ENCODE measurements around the gene VPS41.

VPS41 gene

DNA sequence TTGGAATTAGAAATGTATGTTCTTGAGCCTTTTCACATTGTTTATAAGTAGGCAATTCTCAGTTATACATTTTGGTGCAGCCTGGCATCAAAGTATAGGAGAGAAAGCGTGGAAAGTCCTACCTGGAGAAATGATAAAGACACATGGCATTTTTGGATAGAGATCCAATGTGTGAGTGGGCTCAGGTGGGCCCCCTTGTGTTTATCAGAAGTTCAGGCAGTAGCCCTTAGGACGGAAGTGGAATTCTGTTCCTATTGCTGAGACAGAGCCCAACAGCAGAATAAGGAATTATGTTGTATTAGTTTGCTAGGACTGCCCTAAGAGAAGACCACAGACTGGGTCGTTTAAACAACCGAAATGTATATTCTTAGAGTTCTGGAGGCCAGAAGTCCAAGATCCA is 192.6 kb downstream of the VPS41 start:
- DNase-seq, result no peak

DNA sequence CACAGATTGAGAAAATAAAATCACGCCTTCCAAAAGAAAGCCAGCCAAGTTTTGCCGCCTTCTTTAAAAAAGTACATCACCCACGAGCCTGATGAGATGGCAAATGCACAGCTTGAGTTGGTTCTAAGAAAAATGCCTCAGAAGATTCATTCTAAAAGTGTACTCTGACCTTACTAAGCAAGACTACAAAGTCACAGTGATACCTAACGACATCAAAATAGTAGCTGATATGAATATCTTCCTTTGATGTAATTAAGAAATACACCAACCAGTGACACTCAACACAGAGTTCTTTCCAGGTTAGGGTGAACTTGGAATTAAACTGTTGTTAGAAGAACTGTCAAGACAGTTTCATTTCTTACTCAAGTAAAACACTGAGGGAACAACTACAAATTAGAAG is 199.9 kb downstream of the VPS41 start:
- DNase-seq, result no peak

DNA sequence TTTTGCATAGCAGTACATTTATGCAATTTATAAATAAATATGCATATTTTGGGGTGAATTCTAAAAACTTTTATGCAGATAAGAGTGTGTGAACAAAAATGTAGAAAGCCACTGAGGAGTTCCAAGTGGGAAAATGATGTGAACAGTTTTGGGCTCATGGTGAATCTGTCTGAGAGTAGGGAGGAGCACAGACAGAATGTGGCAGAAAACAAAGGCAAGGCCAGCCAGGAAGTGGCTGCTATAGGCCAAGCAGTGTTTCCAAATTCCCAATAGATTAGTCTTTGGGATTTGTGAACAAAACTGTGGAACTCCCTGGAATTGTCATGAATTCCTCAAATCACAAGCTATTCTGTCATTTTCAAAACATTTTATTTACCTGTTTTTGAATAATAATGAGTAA is 204.2 kb downstream of the VPS41 start:
- no peak for DNase-seq

DNA sequence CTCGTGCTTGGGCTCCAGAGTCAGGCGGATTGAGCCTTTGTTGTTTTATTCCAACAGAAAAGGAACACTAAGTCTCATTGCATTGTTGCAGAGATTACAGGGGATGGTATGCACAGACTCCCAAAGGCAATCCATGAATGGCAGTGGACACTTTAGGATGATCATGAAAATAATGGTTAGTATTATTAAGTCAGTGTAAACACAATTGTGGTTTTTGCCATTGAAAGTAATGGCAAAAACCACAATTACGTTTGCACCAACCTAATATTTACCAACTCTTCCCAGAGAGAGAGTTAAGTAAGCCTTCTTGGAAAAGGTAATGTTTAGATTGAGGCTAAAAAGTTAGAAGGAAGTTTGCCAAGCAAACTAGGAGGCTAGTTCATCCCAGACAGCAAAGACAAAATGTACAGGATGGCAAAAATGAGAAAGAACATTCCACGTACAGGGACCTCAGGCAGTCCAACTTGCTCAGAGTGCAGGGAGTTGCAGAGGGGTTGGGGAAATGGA is 204.9 kb downstream of the VPS41 start:
- no peak for DNase-seq

DNA sequence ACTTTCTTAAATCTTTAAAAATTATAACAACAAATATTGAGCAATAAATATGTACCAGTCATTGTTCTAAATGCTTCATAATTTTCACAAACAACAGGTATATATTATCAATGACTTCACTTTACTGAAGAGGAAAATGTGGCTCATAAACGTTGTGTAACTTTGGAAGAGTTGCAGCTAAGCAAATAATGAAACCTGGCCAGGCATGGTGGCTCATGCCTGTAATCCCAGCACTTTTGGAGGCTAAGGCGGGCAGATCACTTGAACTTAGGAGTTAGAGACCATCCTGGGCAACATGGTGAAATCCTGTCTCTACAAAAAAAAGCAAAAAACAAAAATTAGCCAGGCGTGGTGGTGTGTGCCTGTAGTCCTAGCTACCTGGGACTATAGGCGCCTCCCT is 205.9 kb downstream of the VPS41 start:
- no peak for DNase-seq

DNA sequence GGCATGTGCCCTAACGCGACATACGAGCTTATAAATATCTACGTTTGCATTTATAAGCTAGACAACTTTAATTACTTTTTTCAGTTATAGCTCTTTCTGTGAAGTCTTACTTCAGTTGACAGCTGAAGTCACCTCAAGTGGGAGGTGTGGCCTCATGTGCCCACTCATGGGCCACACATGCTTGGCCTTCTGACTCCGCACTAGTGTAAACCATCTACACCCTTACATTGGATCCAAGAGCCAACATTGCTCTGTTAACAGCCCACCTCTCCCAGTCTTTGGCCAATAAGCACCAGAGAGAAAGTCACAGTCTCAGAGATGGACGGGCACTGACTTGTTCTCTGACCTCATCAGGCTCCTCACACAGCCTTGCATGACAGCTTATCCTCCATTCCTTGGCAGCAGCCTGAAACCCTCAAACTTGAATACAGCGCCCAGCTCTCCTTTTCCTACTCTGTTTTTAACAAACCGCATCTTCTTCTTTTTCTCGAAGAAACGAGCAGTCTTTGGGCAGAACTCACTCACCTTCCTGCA is 206.9 kb downstream of the VPS41 start:
- DNase-seq, result no peak

DNA sequence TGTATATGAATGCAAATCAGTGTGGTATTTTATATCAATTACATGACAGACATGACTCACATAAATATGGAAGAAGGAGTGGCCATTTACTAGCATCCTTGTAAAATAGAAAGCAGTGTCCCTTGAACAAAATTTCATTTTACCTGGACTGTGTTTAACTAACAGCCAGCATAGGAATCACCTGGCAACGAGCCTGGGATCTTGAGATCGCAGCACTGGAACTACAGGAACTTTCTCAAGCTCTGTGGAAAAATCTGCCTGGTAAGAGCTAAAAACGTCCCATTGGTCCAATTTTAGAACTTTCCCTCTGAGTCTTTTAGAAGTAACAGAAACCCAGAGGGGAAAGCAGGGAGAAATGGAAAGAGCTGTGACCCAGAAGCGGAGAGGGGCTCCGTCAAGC is 208.9 kb downstream of the VPS41 start:
- no peak for DNase-seq

DNA sequence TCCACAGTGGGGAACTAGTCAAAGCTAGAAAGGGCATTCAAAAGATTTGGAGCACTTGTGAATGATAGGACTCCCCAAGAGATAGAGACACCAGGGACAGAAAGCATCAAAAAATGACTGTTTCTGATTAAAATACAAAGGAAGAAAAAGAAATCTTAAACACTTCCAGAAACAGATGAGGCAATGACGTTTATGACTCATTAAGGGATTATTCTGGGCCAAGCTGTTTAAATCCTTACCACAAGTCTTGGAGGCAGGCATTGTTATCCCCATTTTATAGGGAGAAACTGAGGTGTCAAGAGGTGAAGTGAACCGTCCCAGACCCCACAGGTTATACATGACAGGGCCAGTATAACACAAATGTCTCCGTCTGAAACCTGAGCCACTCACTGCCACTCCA is 209.5 kb downstream of the VPS41 start:
- no peak for DNase-seq

DNA sequence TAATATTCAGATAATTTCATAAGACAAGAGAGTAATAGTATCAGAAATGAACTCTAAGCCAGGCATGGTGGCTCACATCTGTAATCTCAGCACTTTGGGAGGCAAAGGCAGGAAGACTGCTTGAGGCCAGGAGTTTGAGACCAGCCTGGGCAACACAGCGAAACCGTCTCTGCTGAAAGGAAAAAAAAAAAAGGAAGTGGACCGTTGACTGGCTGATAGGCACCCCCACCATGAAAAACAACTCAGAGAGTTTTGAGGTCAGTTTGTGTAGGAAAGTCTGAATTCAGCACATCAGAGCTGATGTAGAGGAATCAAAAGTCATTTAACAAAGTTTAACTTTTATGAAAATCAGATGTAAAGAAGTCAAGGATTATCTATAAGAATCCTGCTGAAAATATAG is 214.7 kb downstream of the VPS41 start:
- no peak for DNase-seq

DNA sequence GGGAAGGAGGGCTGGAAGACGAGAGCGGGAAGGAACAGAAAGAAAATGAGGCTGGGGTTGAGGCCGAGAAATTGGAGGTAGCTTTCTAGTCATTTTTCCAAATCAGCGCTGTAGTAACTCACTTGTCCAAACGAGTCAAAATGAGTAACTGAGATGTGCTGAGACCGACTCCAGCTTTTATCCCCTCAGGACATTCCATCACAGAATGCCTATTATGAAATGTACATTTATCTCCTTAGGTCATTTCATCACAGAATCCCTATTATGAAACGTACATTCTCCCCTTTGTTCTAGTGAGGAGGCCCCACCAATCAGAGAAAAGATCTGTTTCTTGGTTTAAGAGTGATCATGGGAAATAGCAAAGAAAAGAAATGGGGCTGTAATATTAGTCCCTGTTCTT is 222.1 kb downstream of the VPS41 start:
- DNase-seq, result no peak

DNA sequence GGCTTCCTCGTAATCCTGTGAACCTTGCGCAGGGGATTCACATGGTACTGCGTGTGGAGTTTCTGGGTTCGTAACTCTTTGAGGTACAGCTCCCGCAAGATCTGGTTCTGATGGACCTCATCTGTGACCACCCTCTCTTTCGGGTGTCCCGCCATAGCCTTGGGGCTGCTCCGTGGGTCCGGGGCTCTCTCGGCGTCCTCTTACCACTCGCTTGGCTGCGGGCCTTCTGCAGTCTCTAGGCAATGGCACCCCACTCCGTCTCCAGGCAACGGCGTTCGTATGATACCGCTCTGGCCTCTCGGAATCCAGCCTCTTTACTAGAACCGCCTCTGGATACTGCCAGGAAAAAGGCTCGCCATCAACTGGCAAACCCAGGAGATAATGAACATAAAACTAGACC is 223.1 kb downstream of the VPS41 start:
- DNase-seq, result no peak

DNA sequence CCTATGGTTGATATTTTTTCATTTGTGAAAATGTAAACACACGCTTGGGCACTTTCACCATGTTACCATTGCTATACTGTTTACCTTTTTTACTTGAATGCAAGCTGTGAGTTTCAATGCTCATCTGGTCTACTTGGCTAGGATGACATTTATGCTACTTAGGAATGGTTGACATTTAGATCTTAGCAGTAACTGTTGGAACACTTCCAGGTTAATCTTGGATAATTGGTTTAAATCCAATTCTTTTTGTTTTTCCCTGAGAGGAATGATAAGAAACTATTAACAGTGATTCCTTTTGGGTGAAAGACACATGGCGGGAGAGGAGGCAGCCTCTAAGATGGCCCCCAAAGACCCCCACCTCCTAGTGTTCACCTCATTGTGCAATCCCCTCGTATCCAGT is 226.4 kb downstream of the VPS41 start:
- DNase-seq, result no peak

DNA sequence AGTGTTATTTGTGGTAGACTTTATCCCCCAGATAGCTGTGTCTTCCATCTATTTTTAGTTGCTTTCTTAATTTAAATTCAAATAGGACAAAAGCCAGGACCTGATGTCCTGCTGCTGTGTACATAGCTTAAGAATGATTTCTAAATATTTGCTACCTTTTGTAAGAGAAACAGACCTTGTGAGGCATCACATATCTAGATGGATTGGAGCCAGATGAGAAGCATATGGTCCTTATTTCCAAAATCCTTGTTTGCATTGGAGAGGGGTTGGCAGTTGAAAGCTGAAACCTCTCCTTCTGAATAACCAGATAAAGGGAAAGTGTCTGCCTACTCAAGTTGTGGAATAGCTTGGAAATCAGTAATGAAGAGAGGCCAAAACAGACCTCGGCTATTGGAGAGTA is 227.1 kb downstream of the VPS41 start:
- no peak for DNase-seq

DNA sequence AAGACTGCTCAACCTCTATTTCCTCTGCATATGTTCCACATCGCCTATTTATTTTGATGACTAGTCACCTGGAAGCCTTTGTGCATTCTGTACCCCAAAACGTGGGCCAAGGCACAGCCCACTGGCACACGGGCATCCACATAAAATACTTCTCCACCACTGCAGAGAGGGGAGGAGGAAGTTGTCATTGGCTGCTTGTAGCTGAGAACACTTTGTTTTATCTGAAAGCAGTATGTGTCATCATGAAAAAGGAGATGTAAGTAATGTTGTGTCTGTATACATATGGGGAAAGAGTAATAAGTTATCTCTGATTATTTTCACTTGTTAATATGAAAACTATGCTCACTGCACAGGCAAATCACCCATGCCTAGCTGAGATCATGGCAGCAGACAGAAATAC is 229.6 kb downstream of the VPS41 start:
- no peak for DNase-seq

DNA sequence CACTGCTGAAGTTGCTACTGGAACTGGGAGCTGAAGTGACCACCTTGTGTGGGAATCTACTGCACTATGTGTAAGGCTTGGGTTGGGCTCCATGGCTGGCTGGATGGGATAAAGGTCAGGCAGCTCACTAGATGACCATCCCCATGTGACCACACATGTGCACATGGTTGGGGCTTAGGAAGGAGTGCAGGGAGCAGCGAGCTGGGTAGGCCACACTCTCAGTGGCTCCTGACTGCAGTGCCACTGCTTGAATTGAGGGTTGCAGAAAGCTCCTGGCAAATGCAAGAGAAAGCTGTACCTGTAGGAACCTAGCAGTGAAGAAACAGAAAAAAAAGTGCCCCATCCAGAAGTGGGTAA is 230.3 kb downstream of the VPS41 start:
- no peak for DNase-seq

DNA sequence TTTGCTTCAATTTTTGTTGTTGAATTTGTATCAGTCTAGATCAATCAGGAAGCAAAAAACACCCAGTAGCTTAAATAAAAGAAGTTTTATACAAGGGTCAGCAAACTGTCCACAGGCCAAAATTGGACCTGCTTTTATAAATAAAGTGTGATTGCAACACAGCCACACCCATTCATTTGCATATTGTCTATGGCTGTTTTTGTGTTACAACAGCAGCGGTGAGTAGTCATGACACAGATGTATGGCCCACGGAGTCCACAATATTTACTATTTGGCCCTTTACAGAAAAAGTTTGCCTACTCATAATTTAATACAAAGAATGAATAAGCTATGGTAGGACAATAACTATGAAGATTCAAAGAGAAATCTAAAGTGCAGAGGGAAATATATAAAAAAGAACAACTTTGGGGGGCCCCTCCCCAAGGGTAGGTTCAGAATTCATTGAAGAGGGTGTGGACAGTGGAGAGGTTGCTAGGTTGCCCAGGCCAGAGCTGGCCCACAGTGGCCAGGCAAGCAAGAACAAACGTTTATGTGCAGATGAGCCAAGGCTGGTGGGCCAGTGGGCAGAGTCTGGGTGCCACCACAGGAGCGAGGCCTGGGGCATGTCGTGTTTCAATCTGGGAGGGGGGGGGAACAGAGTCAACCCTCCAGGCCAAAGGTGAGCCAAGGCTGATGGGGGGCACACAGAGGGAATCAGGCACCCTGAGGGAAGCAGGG is 230.9 kb downstream of the VPS41 start:
- DNase-seq, result no peak

DNA sequence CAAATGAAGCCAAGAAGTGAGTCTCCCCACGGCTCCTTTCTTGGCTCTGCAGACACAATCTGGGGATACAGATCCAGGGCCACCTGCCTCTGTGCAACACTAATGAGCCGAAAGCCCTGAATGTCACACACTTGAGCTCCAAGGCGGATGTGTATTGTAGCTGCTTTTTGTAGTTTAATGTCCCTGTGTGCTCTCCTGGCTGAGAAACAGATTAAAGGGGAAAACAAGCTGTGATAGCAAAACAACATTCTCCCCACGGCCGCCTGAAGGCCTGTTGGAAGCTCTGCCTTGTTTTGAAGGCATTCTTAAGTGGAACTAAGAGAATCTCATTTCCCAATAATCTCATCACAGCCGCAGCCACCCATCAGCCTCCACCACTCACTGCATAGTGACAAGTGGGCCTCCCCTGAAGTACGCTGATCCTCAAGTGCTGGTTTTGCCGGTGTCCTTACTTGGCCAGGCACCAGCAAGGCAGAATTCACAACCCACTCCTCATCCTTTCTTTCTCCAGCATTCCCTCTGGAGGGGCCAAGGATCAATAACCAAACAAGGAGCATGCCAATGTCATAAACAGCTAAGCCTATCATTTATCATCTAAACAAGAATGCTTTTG is 233.4 kb downstream of the VPS41 start:
- no peak for DNase-seq

DNA sequence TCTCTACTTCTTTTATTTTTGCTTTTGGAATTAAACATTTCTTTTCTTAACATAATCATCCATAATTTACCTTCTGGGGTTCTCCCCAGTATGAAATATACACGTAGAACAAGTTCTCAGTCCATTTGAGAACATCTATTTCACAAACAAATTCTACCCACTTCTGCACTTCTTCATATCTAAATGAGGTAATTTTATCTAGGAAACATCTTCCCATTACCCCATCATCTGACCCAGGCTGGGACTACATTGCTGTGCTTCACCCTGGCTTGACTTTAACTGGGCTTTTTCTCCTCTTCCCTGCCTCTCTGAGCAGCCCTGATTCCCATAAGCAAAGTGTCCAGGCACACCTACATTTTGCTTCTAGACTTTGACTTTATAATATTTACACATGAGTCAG is 234.5 kb downstream of the VPS41 start:
- no peak for DNase-seq

DNA sequence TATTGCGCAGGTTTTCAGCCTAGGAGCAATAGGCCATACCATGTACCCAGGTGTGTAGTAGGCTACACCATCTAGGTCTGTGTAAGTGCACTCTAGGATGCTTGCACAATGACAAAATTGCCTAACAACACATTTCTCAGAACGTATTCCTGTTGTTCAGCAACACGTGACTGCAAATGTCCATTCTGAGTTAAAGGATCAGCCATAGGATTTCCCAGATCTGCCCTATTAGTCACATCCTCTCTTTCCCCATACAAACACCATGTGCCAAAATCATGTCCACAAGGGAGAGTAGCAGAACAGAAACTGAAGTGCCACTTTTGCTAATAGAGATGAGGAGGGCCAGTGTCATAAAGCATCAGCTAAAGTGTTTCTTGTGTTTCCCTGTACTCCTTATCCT is 235.2 kb downstream of the VPS41 start:
- no peak for DNase-seq

Measured in stimulated activated CD4-positive, alpha-beta T cell treated with anti-CD3 and anti-CD28 coated beads, Interleukin-4, amount 100 ng/mL, for 24 hours (primary cell).